ENCODE results near the gene PTH2R.
"Not testable (repeated sequence)": the region's sequence is repeated elsewhere in the genome, so short reads cannot be mapped to it uniquely, and the experiment has no call there.

PTH2R gene

GRCh38 chr2:208406474-208407451, at the start of gene PTH2R:
Gene PTH2R (plus strand): TSS chr2:208406792. CDS start chr2:208407044, 252 bp downstream.
- no peak for DNase-seq

- DNase-seq: no peak
Observed at GRCh38 chr2:208356846-208357574, 49.6 kb upstream of the PTH2R start.

GRCh38 chr2:208358758-208359631, 47.6 kb upstream of the PTH2R start:
- DNase-seq: no peak

- DNase-seq: peak; percentile 14 to 17
Observed at GRCh38 chr2:208359632-208359986, 47.0 kb upstream of the PTH2R start.

- DNase-seq: no peak
Observed at GRCh38 chr2:208360259-208361076, 46.1 kb upstream of the PTH2R start.

- no peak for DNase-seq
Observed at GRCh38 chr2:208361077-208361441, 45.5 kb upstream of the PTH2R start.

- no peak for DNase-seq
Observed at GRCh38 chr2:208363485-208363884, 43.1 kb upstream of the PTH2R start.

- no peak for DNase-seq
Observed at GRCh38 chr2:208366215-208367127, 40.1 kb upstream of the PTH2R start.

GRCh38 chr2:208369091-208369490, 37.5 kb upstream of the PTH2R start:
- DNase-seq: no peak

GRCh38 chr2:208370881-208371633, 35.5 kb upstream of the PTH2R start:
- DNase-seq: no peak

GRCh38 chr2:208371634-208371935, 35.0 kb upstream of the PTH2R start:
- no peak for DNase-seq

GRCh38 chr2:208373460-208374089, 33.0 kb upstream of the PTH2R start:
- peak; percentile 14 to 17 for DNase-seq

- no peak for DNase-seq
Observed at GRCh38 chr2:208375491-208376068, 31.0 kb upstream of the PTH2R start.

- DNase-seq: not testable (repeated sequence)
Observed at GRCh38 chr2:208377344-208377860, 29.2 kb upstream of the PTH2R start.

GRCh38 chr2:208379192-208379591, 27.4 kb upstream of the PTH2R start:
- DNase-seq: no peak

GRCh38 chr2:208384637-208385036, 22.0 kb upstream of the PTH2R start:
- DNase-seq: no peak

GRCh38 chr2:208386541-208386940, 20.1 kb upstream of the PTH2R start:
- DNase-seq: no peak

- no peak for DNase-seq
Observed at GRCh38 chr2:208389940-208390339, 16.7 kb upstream of the PTH2R start.

GRCh38 chr2:208392300-208392699, 14.3 kb upstream of the PTH2R start:
- DNase-seq: no peak

Measured in CD4-positive, alpha-beta T cell treated with Interleukin-1 beta for 1 hour (primary cell).